MCF 10A (cell line): Measurements from ENCODE around the gene TAF1C. TPM values are rescaled to one million over a fixed set of nuclear protein-coding genes. Genes with fewer than 3 reads are reported as not detected.

ENCODE experiments used
- BruUV-seq: library from RNA; stranded (reverse); fragments of 400-500 nt; replicated peaks from 2 replicates; lab custom pipeline; 2021; lab: Mats Ljungman, UMichigan
- CTCF ChIA-PET: fragments of 300-600 bp; sonication (Branson Sonifier 250); formaldehyde crosslinking; extraction: SDS; loops from one replicate; lab custom pipeline; 2021; ENCODE audit warnings: antibody characterized with exemption, inconsistent platforms; lab: Yijun Ruan, JAX
- POLR2A ChIA-PET: fragments of 300-600, 350-650 bp; sonication (Branson Sonifier 250); formaldehyde crosslinking; extraction: SDS; loops from one replicate; lab custom pipeline; 2020; ENCODE audit warnings: antibody characterized with exemption, inconsistent platforms; lab: Yijun Ruan, JAX
- DNase-seq: peaks from one replicate; pipeline ENCODE4 v3.0.0-alpha.2; 2018; ENCODE audit not compliant: unreplicated experiment
- H3K27ac Mint-ChIP-seq: one replicate; pipeline ENCODE4 v1.8.0; 2022; ENCODE audit warnings: mild to moderate bottlenecking, low read depth, mixed read lengths; ENCODE audit not compliant: unreplicated experiment
- H3K27me3 Mint-ChIP-seq: one replicate; pipeline ENCODE4 v1.8.0; 2022; ENCODE audit warnings: mixed read lengths; ENCODE audit not compliant: insufficient read depth, unreplicated experiment
- H3K36me3 Mint-ChIP-seq: one replicate; pipeline ENCODE4 v1.8.0; 2022; ENCODE audit warnings: mild to moderate bottlenecking, moderate library complexity, mixed read lengths; ENCODE audit not compliant: insufficient read depth, unreplicated experiment
- H3K4me1 Mint-ChIP-seq: one replicate; pipeline ENCODE4 v1.8.0; 2022; ENCODE audit warnings: mixed read lengths; ENCODE audit not compliant: insufficient read depth, unreplicated experiment
- H3K4me3 Mint-ChIP-seq: one replicate; pipeline ENCODE4 v1.8.0; 2022; ENCODE audit warnings: mild to moderate bottlenecking, moderate library complexity, mixed read lengths; ENCODE audit not compliant: unreplicated experiment
- H3K9me3 Mint-ChIP-seq: one replicate; pipeline ENCODE4 v1.8.0; 2022; ENCODE audit warnings: mixed read lengths; ENCODE audit not compliant: unreplicated experiment
- CTCF ChIP-seq: fragments of 200-600 bp; IDR thresholded peaks from one replicate; pipeline ENCODE4 v1.8.0; 2022; ENCODE audit warnings: antibody characterized with exemption, mild to moderate bottlenecking; ENCODE audit not compliant: unreplicated experiment
- intact Hi-C: fragments of 100-400 bp; cut with micrococcal nuclease; formaldehyde crosslinking; loops from 2 replicates; pipeline ENCODE4 v1.14.1; 2022
- total RNA-seq: library from RNA; stranded (reverse); gene quantifications from 2 replicates; pipeline ENCODE4 v1.2.3, GENCODE V29; 2022

Gene TAF1C
- total RNA-seq, 1 experiment from 2014 or later: 35.1 TPM

- peaks cover 21% of the 10 kb centered on the region for H3K27me3 Mint-ChIP-seq
- TF ChIP-seq CTCF: no peak
- no peak overlapping the region for H3K27ac Mint-ChIP-seq
- H3K4me3 Mint-ChIP-seq: no peak overlapping the region
- H3K36me3 Mint-ChIP-seq: no peaks in the 10 kb centered on the region
- POLR2A ChIA-PET: interaction anchor here (0.9 kb wide), 1 partner anchor 41 kb away, joined by 3 read pairs; the partner anchor contains the start of gene TAF1C
- intact Hi-C loops: no loop called here
- CTCF ChIA-PET: interaction anchor here (1.0 kb wide), 1 partner anchor 41 kb away, joined by 3 read pairs; the partner anchor contains the start of gene TAF1C
- DNase-seq: no peak
- no TSS peak for BruUV-seq
- H3K4me1 Mint-ChIP-seq: no peaks in the 10 kb centered on the region
- H3K9me3 Mint-ChIP-seq: no peaks in the 10 kb centered on the region
Observed at GRCh38 chr16:84227548-84227947, 40.7 kb upstream of the TAF1C start.

- Mint-ChIP-seq H3K9me3 (no peaks in the 10 kb centered on the region), H3K27ac (no peak overlapping the region), H3K4me3 (no peak overlapping the region), H3K4me1 (no peaks in the 10 kb centered on the region), H3K36me3 (peaks cover 4% of the 10 kb centered on the region), H3K27me3 (peaks cover 6% of the 10 kb centered on the region)
- POLR2A ChIA-PET: interaction anchor here (0.7 kb wide), 1 partner anchor 27 kb away, joined by 3 read pairs; no protein-coding TSS in a partner anchor
- intact Hi-C loops: no loop called here
- no peak for TF ChIP-seq CTCF
- DNase-seq: no peak
- BruUV-seq: no TSS peak
- CTCF ChIA-PET: interaction anchor here (0.6 kb wide), 1 partner anchor 42 kb away, joined by 5 read pairs; no protein-coding TSS in a partner anchor
Observed at GRCh38 chr16:84226026-84226425, 39.2 kb upstream of the TAF1C start.

GRCh38 chr16:84225571-84225970 lies 38.7 kb upstream of the TAF1C start:
- no TSS peak for BruUV-seq
- CTCF ChIA-PET: interaction anchor here (0.6 kb wide), 1 partner anchor 43 kb away, joined by 5 read pairs; no protein-coding TSS in a partner anchor
- POLR2A ChIA-PET: interaction anchor here (0.7 kb wide), 1 partner anchor 27 kb away, joined by 3 read pairs; no protein-coding TSS in a partner anchor
- Mint-ChIP-seq H3K27me3 (peaks cover 1% of the 10 kb centered on the region), H3K9me3 (no peaks in the 10 kb centered on the region), H3K27ac (no peak overlapping the region), H3K4me1 (no peaks in the 10 kb centered on the region), H3K36me3 (peaks cover 4% of the 10 kb centered on the region), H3K4me3 (no peak overlapping the region)
- no peak for DNase-seq
- intact Hi-C loops: no loop called here
- TF ChIP-seq CTCF: no peak

GRCh38 chr16:84225126-84225525 lies 38.3 kb upstream of the TAF1C start:
- intact Hi-C loops: no loop called here
- CTCF ChIA-PET: no interaction called here
- no peaks in the 10 kb centered on the region for H3K4me1 Mint-ChIP-seq
- POLR2A ChIA-PET: interaction anchor here (0.7 kb wide), 1 partner anchor 27 kb away, joined by 3 read pairs; no protein-coding TSS in a partner anchor
- TF ChIP-seq CTCF: no peak
- no peaks in the 10 kb centered on the region for H3K9me3 Mint-ChIP-seq
- H3K27me3 Mint-ChIP-seq: no peaks in the 10 kb centered on the region
- no peak overlapping the region for H3K27ac Mint-ChIP-seq
- H3K4me3 Mint-ChIP-seq: no peak overlapping the region
- DNase-seq: no peak
- BruUV-seq: no TSS peak
- H3K36me3 Mint-ChIP-seq: peaks cover 4% of the 10 kb centered on the region
